ENCODE results near the gene LRCOL1. TPM values are rescaled to one million over a fixed set of nuclear protein-coding genes. Genes with fewer than 3 reads are reported as not detected.

Gene LRCOL1
- total and polyA plus RNA-seq, 2 of the 13 experiments (the other 11 are each of a cell fraction or from before 2014, with no cell fraction given) = not detected

GRCh38 chr12:132568301-132568700 lies 42.1 kb downstream of the LRCOL1 start:
- intact Hi-C loops (cut with micrococcal nuclease; ENCODE audit: unreplicated experiment) (no loop called here), in situ Hi-C loops (cut with HindIII; ENCODE audit: extremely low pct_ligation_motif_present, low pct_unique_long_range_greater_than_20kb) (no loop called here)
- ChIA-PET POLR2A (no interaction called here), CTCF (ENCODE audit: low intra/inter-chr PET ratio, low total read pairs) (no interaction called here)
- DNase-seq (ENCODE audit: low spot score) (no peak), ATAC-seq (no peak), FAIRE-seq (no peak)
- TF ChIP-seq MEIS2 (CRISPR knock-in tag; IDR thresholded peaks at IDR 0.05) (no peak), AGO2 (optimal IDR thresholded peaks at IDR 0.05; ENCODE audit: low read depth, low read length) (peak; percentile 4), RFX1 (IDR thresholded peaks at IDR 0.05) (no peak)
- Histone ChIP-seq H3K9ac (ENCODE audit: insufficient read depth, low read depth, low read length) (no peak overlapping the region), H3K4me1 (ENCODE audit: insufficient read depth, low read length) (no peaks in the 10 kb centered on the region), H3K27me3 (ENCODE audit: control insufficient read depth in 1 of 2, insufficient read depth in 2 of 2, low read length in 2 of 2) (no peaks in the 10 kb centered on the region), H4K20me1 (ENCODE audit: insufficient read depth, low read length) (peaks cover 9% of the 10 kb centered on the region; the same call in 1 of the 2 replicates), H3K4me2 (ENCODE audit: low read depth, low read length) (no peak overlapping the region), H3K36me3 (replicated peaks in 1 of 2; ENCODE audit: control insufficient read depth in 1 of 2, insufficient read depth in 2 of 2, low read length in 2 of 2) (peaks cover 4 to 16% of the 10 kb centered on the region in 2 experiments; a peak in 3 of 5 replicates), H3K9me3 (ENCODE audit: low read length) (no peaks in the 10 kb centered on the region), H2AFZ (ENCODE audit: low read length) (no peak overlapping the region), H3K27ac (ENCODE audit: extremely low read length, insufficient read depth, low read length) (no peak overlapping the region), H3K4me3 (replicated peaks in 1 of 3; ENCODE audit: insufficient read depth in 1 of 3, low read depth in 2 of 3, low read length in 3 of 3) (no peak overlapping the region), H3K79me2 (ENCODE audit: insufficient read depth, low read length) (peaks cover 2% of the 10 kb centered on the region)
- BruUV-seq (replicated peaks) = no TSS peak
- WGBS (ENCODE audit: low lambda C conversion rate) = over 99% methylated on average over 15 of the region's 16 CpGs

- no peak overlapping the region for H3K4me3 ChIP-seq (replicated peaks in 1 of 3; ENCODE audit: insufficient read depth in 1 of 3, low read depth in 2 of 3, low read length in 3 of 3)
- ChIA-PET POLR2A (no interaction called here), CTCF (ENCODE audit: low intra/inter-chr PET ratio, low total read pairs) (no interaction called here)
- DNase-seq (ENCODE audit: low spot score) (no peak), ATAC-seq (no peak), FAIRE-seq (no peak)
- H3K9ac ChIP-seq (ENCODE audit: insufficient read depth, low read depth, low read length) = no peak overlapping the region
- in situ Hi-C loops (cut with HindIII; ENCODE audit: extremely low pct_ligation_motif_present, low pct_unique_long_range_greater_than_20kb) = no loop called here
- H3K36me3 ChIP-seq (replicated peaks in 1 of 2; ENCODE audit: control insufficient read depth in 1 of 2, insufficient read depth in 2 of 2, low read length in 2 of 2) = peaks cover 3 to 13% of the 10 kb centered on the region in 2 experiments; a peak in 3 of 5 replicates
- no peak overlapping the region for H2AFZ ChIP-seq (ENCODE audit: low read length)
- no peaks in the 10 kb centered on the region for H3K9me3 ChIP-seq (ENCODE audit: low read length)
- no peak overlapping the region for H3K4me2 ChIP-seq (ENCODE audit: low read depth, low read length)
- H3K27me3 ChIP-seq (ENCODE audit: control insufficient read depth in 1 of 2, insufficient read depth in 2 of 2, low read length in 2 of 2) = no peaks in the 10 kb centered on the region
- 97% methylated on average over 11 of the region's 25 CpGs for WGBS (ENCODE audit: low lambda C conversion rate)
- peaks cover 3% of the 10 kb centered on the region for H3K79me2 ChIP-seq (ENCODE audit: insufficient read depth, low read length)
- TF ChIP-seq AGO2 (optimal IDR thresholded peaks at IDR 0.05; ENCODE audit: low read depth, low read length) (peak; percentile 62), ZBTB25 (CRISPR knock-in tag; IDR thresholded peaks at IDR 0.05) (no peak)
- H3K4me1 ChIP-seq (ENCODE audit: insufficient read depth, low read length) = peaks cover 2% of the 10 kb centered on the region; the same call in 1 of the 2 replicates
- BruUV-seq (replicated peaks) = no TSS peak
- no peak overlapping the region for H3K27ac ChIP-seq (ENCODE audit: extremely low read length, insufficient read depth, low read length)
- intact Hi-C loops (cut with micrococcal nuclease; ENCODE audit: unreplicated experiment) = no loop called here
- H4K20me1 ChIP-seq (ENCODE audit: insufficient read depth, low read length) = peaks cover 17% of the 10 kb centered on the region; the same call in 1 of the 2 replicates
Observed at GRCh38 chr12:132566516-132567131, 43.8 kb downstream of the LRCOL1 start.

Data from HepG2 (cell line).